HG03135 (cell line): ENCODE data around the gene ZIC4.

Experiments used
- ATAC-seq: cut with Tn5 transposase; IDR thresholded peaks from one replicate; pipeline ENCODE4 v1.9.1; 2021; ENCODE audit warnings: mild to moderate bottlenecking, moderate library complexity; ENCODE audit not compliant: unreplicated experiment

The ZIC4 gene

GRCh38 chr3:147418371-147418781, 12.0 kb upstream of the ZIC4 start:
- no peak for ATAC-seq

- no peak for ATAC-seq
Observed at GRCh38 chr3:147417551-147418295, 11.4 kb upstream of the ZIC4 start.

- ATAC-seq: no peak
Observed at GRCh38 chr3:147416931-147417330, 10.6 kb upstream of the ZIC4 start.

GRCh38 chr3:147415874-147416273, 9.5 kb upstream of the ZIC4 start:
- ATAC-seq: no peak

- ATAC-seq: no peak
Observed at GRCh38 chr3:147415286-147415685, 8.9 kb upstream of the ZIC4 start.

- ATAC-seq: no peak
Observed at GRCh38 chr3:147414390-147415138, 8.2 kb upstream of the ZIC4 start.

GRCh38 chr3:147413686-147414389, 7.5 kb upstream of the ZIC4 start:
- no peak for ATAC-seq

GRCh38 chr3:147412917-147413685, 6.8 kb upstream of the ZIC4 start:
- ATAC-seq: no peak

GRCh38 chr3:147412261-147412916, 6.0 kb upstream of the ZIC4 start:
- no peak for ATAC-seq

- ATAC-seq: no peak
Observed at GRCh38 chr3:147411815-147412241, 5.5 kb upstream of the ZIC4 start.

- no peak for ATAC-seq
Observed at GRCh38 chr3:147411238-147411814, 5.0 kb upstream of the ZIC4 start.

- ATAC-seq: no peak
Observed at GRCh38 chr3:147410526-147411237, 4.3 kb upstream of the ZIC4 start.

- ATAC-seq: no peak
Observed at GRCh38 chr3:147410116-147410525, 3.8 kb upstream of the ZIC4 start.

GRCh38 chr3:147409143-147410115, 3.1 kb upstream of the ZIC4 start, which contains the start of gene ZIC1:
Gene ZIC1, plus strand, starts transcription at chr3:147409365. Its CDS starts 748 bp downstream, at chr3:147410113.
- ATAC-seq: no peak

GRCh38 chr3:147408188-147409100, 2.1 kb upstream of the ZIC4 start:
- no peak for ATAC-seq

- ATAC-seq: no peak
Observed at GRCh38 chr3:147407498-147408187, 1.3 kb upstream of the ZIC4 start.

- ATAC-seq: no peak
Observed at GRCh38 chr3:147407114-147407497, 763 bp upstream of the ZIC4 start.
